Endothelial cell (in vitro differentiated cells): Measurements from ENCODE around the gene TEX9. TPM values are rescaled to one million over a fixed set of nuclear protein-coding genes. Genes with fewer than 3 reads are reported as not detected.
"Not testable (repeated sequence)": the region's sequence is repeated elsewhere in the genome, so short reads cannot be mapped to it uniquely, and the experiment has no call there.

ENCODE experiments used
- DNase-seq: peaks from one replicate; pipeline ENCODE4 v3.0.0; 2021; ENCODE audit warnings: low spot score
- H3K27ac Mint-ChIP-seq: one replicate; pipeline ENCODE4 v1.8.0; 2021; ENCODE audit warnings: mixed read lengths, inconsistent platforms; ENCODE audit not compliant: unreplicated experiment
- H3K27me3 Mint-ChIP-seq: one replicate; pipeline ENCODE4 v1.8.0; 2021; ENCODE audit warnings: mild to moderate bottlenecking, moderate library complexity, mixed read lengths, inconsistent platforms; ENCODE audit not compliant: unreplicated experiment
- H3K36me3 Mint-ChIP-seq: one replicate; pipeline ENCODE4 v1.8.0; 2021; ENCODE audit warnings: mild to moderate bottlenecking, low read depth, mixed read lengths, inconsistent platforms; ENCODE audit not compliant: unreplicated experiment
- H3K4me1 Mint-ChIP-seq: one replicate; pipeline ENCODE4 v1.8.0; 2021; ENCODE audit warnings: mild to moderate bottlenecking, mixed read lengths, inconsistent platforms; ENCODE audit not compliant: unreplicated experiment
- H3K4me3 Mint-ChIP-seq: one replicate; pipeline ENCODE4 v1.8.0; 2021; ENCODE audit warnings: mild to moderate bottlenecking, mixed read lengths, inconsistent platforms; ENCODE audit not compliant: unreplicated experiment
- H3K9me3 Mint-ChIP-seq: one replicate; pipeline ENCODE4 v1.8.0; 2021; ENCODE audit warnings: mixed read lengths, inconsistent platforms; ENCODE audit not compliant: unreplicated experiment
- CTCF ChIP-seq: fragments of 200-600 bp; sonication (generic); IDR thresholded peaks from one replicate; pipeline ENCODE4 v1.5.0; 2021; ENCODE audit warnings: antibody characterized with exemption; ENCODE audit not compliant: unreplicated experiment
- total RNA-seq: library from RNA; stranded (reverse); fragmentation: NEBNext Ultra II Directional; extraction: Animal tissue kit (Norgen Biotek cat#: 25700); gene quantifications from one replicate; pipeline ENCODE4 v1.2.1, GENCODE V29; 2021; ENCODE audit not compliant: unreplicated experiment

Gene TEX9
- total RNA-seq, 1 donor from 2014 or later = 12.8 TPM

- no peak for DNase-seq
- Mint-ChIP-seq H3K4me1 (no peaks in the 10 kb centered on the region), H3K36me3 (no peaks in the 10 kb centered on the region), H3K4me3 (no peak overlapping the region), H3K27ac (no peak overlapping the region), H3K27me3 (no peaks in the 10 kb centered on the region), H3K9me3 (no peaks in the 10 kb centered on the region)
- no peak for TF ChIP-seq CTCF
These were observed 25.6 kb downstream of the TEX9 start for GRCh38 chr15:56390739-56391267.

- TF ChIP-seq CTCF = no peak
- Mint-ChIP-seq H3K9me3 (no peaks in the 10 kb centered on the region), H3K27me3 (no peaks in the 10 kb centered on the region), H3K4me1 (no peaks in the 10 kb centered on the region), H3K27ac (no peak overlapping the region), H3K36me3 (peaks cover 8% of the 10 kb centered on the region), H3K4me3 (no peak overlapping the region)
- DNase-seq = no peak
These were observed 28.1 kb downstream of the TEX9 start for GRCh38 chr15:56393277-56393676.

- no peak for DNase-seq
- H3K27me3 Mint-ChIP-seq = no peaks in the 10 kb centered on the region
- no peak overlapping the region for H3K27ac Mint-ChIP-seq
- H3K4me3 Mint-ChIP-seq = no peak overlapping the region
- H3K36me3 Mint-ChIP-seq = peaks cover 12% of the 10 kb centered on the region
- no peak for TF ChIP-seq CTCF
- no peaks in the 10 kb centered on the region for H3K9me3 Mint-ChIP-seq
- H3K4me1 Mint-ChIP-seq = no peaks in the 10 kb centered on the region
These were observed 29.7 kb downstream of the TEX9 start for GRCh38 chr15:56394909-56395308.

- peaks cover 20% of the 10 kb centered on the region for H3K36me3 Mint-ChIP-seq
- not testable (repeated sequence) for DNase-seq, H3K27ac Mint-ChIP-seq, H3K4me1 Mint-ChIP-seq, H3K9me3 Mint-ChIP-seq, H3K4me3 Mint-ChIP-seq, H3K27me3 Mint-ChIP-seq
These were observed 32.1 kb downstream of the TEX9 start for GRCh38 chr15:56397325-56397724.

- H3K27ac Mint-ChIP-seq, DNase-seq, H3K4me3 Mint-ChIP-seq, H3K4me1 Mint-ChIP-seq, H3K27me3 Mint-ChIP-seq, H3K9me3 Mint-ChIP-seq: not testable (repeated sequence)
- peaks cover 20% of the 10 kb centered on the region for H3K36me3 Mint-ChIP-seq
These were observed 34.0 kb downstream of the TEX9 start for GRCh38 chr15:56399209-56399608.

GRCh38 chr15:56410721-56411120, 45.5 kb downstream of the TEX9 start:
- no peak for TF ChIP-seq CTCF
- no peaks in the 10 kb centered on the region for H3K9me3 Mint-ChIP-seq
- no peak overlapping the region for H3K27ac Mint-ChIP-seq
- no peak for DNase-seq
- H3K4me3 Mint-ChIP-seq = no peak overlapping the region
- H3K4me1 Mint-ChIP-seq = peaks cover 4% of the 10 kb centered on the region
- H3K36me3 Mint-ChIP-seq = no peaks in the 10 kb centered on the region
- peaks cover 2% of the 10 kb centered on the region for H3K27me3 Mint-ChIP-seq
